ENCODE results near the gene CDK11B.

The CDK11B gene

GRCh38 chr1:1613509-1614082 is 45.2 kb downstream of the CDK11B start:
- H3K36me3 Mint-ChIP-seq, result peaks cover 6 to 9% of the 10 kb centered on the region in 2 donors
- H3K4me1 Mint-ChIP-seq, result peaks cover 19 to 20% of the 10 kb centered on the region in 2 donors
- DNase-seq, result no peak
- H3K4me3 Mint-ChIP-seq, result peak overlapping the region; percentile 72 to 91
- H3K9me3 Mint-ChIP-seq, result no peaks in the 10 kb centered on the region
- ATAC-seq (replicated peaks), result no peak
- no peak overlapping the region for H3K27ac Mint-ChIP-seq
- H3K27me3 Mint-ChIP-seq, result no peaks in the 10 kb centered on the region

GRCh38 chr1:1612104-1612400 is 46.8 kb downstream of the CDK11B start:
- Mint-ChIP-seq H3K9me3 (no peaks in the 10 kb centered on the region), H3K27ac (no peak overlapping the region), H3K4me3 (no peak overlapping the region), H3K27me3 (no peaks in the 10 kb centered on the region), H3K4me1 (peaks cover 18 to 27% of the 10 kb centered on the region in 2 donors), H3K36me3 (peaks cover 6 to 9% of the 10 kb centered on the region in 2 donors)
- no peak for DNase-seq
- ATAC-seq (replicated peaks), result no peak

GRCh38 chr1:1610796-1611195 is 48.0 kb downstream of the CDK11B start:
- Mint-ChIP-seq H3K27ac (no peak overlapping the region), H3K4me1 (peaks cover 20 to 28% of the 10 kb centered on the region in 2 donors), H3K27me3 (no peaks in the 10 kb centered on the region), H3K9me3 (no peaks in the 10 kb centered on the region), H3K36me3 (peaks cover 6 to 9% of the 10 kb centered on the region in 2 donors), H3K4me3 (no peak overlapping the region)
- DNase-seq (no peak), ATAC-seq (replicated peaks) (no peak)

- no peak for ATAC-seq (replicated peaks)
- Mint-ChIP-seq H3K27ac (no peak overlapping the region), H3K4me1 (peaks cover 20 to 28% of the 10 kb centered on the region in 2 donors)
Observed at GRCh38 chr1:1609822-1610485, 48.9 kb downstream of the CDK11B start.

GRCh38 chr1:1606232-1606631 is 52.6 kb downstream of the CDK11B start:
- H3K4me1 Mint-ChIP-seq, result peaks cover 22 to 35% of the 10 kb centered on the region in 2 donors
- H3K36me3 Mint-ChIP-seq, result peaks cover 0 to 2% of the 10 kb centered on the region in 2 donors
- H3K27me3 Mint-ChIP-seq, result no peaks in the 10 kb centered on the region
- no peaks in the 10 kb centered on the region for H3K9me3 Mint-ChIP-seq
- H3K4me3 Mint-ChIP-seq, result no peak overlapping the region
- DNase-seq (no peak), ATAC-seq (replicated peaks) (no peak)
- no peak overlapping the region for H3K27ac Mint-ChIP-seq

More at GRCh38 chr1:1609822-1610485, 48.9 kb downstream of the CDK11B start:
- Mint-ChIP-seq H3K9me3 (no peaks in the 10 kb centered on the region), H3K27me3 (no peaks in the 10 kb centered on the region), H3K4me3 (no peak overlapping the region), H3K36me3 (peaks cover 6 to 9% of the 10 kb centered on the region in 2 donors)
- DNase-seq, result no peak

GRCh38 chr1:1605724-1606123 is 53.1 kb downstream of the CDK11B start:
- Mint-ChIP-seq H3K27ac (no peak overlapping the region), H3K4me3 (no peak overlapping the region), H3K4me1 (peaks cover 21 to 35% of the 10 kb centered on the region in 2 donors), H3K36me3 (no peaks in the 10 kb centered on the region), H3K9me3 (no peaks in the 10 kb centered on the region), H3K27me3 (peaks cover 0 to 2% of the 10 kb centered on the region in 2 donors)
- DNase-seq, result no peak
- ATAC-seq (replicated peaks), result no peak

- no peak for DNase-seq
Observed at GRCh38 chr1:1605034-1605591, 53.7 kb downstream of the CDK11B start.

GRCh38 chr1:1604374-1605033 is 54.3 kb downstream of the CDK11B start:
- Mint-ChIP-seq H3K4me3 (no peak overlapping the region), H3K27ac (no peak overlapping the region), H3K36me3 (no peaks in the 10 kb centered on the region), H3K27me3 (peaks cover 0 to 5% of the 10 kb centered on the region in 2 donors), H3K9me3 (no peaks in the 10 kb centered on the region), H3K4me1 (peaks cover 23 to 35% of the 10 kb centered on the region in 2 donors)
- DNase-seq (no peak), ATAC-seq (replicated peaks) (no peak)

More at GRCh38 chr1:1605034-1605591, 53.7 kb downstream of the CDK11B start:
- peaks cover 23 to 35% of the 10 kb centered on the region in 2 donors for H3K4me1 Mint-ChIP-seq
- H3K27me3 Mint-ChIP-seq, result peaks cover 0 to 5% of the 10 kb centered on the region in 2 donors
- no peak for ATAC-seq (replicated peaks)
- no peaks in the 10 kb centered on the region for H3K36me3 Mint-ChIP-seq
- H3K27ac Mint-ChIP-seq, result no peak overlapping the region
- no peak overlapping the region for H3K4me3 Mint-ChIP-seq
- no peaks in the 10 kb centered on the region for H3K9me3 Mint-ChIP-seq

GRCh38 chr1:1603671-1604373 is 55.0 kb downstream of the CDK11B start:
- Mint-ChIP-seq H3K27ac (peak overlapping the region; percentile 62), H3K4me3 (no peak overlapping the region)
- no peak for ATAC-seq (replicated peaks)

GRCh38 chr1:1602968-1603506 is 55.8 kb downstream of the CDK11B start:
- ATAC-seq (replicated peaks), result peak in 1 of 2 donors; percentile 6
- no peaks in the 10 kb centered on the region for H3K9me3 Mint-ChIP-seq
- H3K27ac Mint-ChIP-seq, result peak overlapping the region; percentile 69
- peaks cover 6 to 14% of the 10 kb centered on the region in 2 donors for H3K27me3 Mint-ChIP-seq
- H3K4me3 Mint-ChIP-seq, result peak overlapping the region; percentile 32 to 53
- peaks cover 25 to 42% of the 10 kb centered on the region in 2 donors for H3K4me1 Mint-ChIP-seq
- DNase-seq, result no peak
- no peaks in the 10 kb centered on the region for H3K36me3 Mint-ChIP-seq

More at GRCh38 chr1:1603671-1604373, 55.0 kb downstream of the CDK11B start:
- no peak for DNase-seq
- Mint-ChIP-seq H3K9me3 (no peaks in the 10 kb centered on the region), H3K4me1 (peaks cover 25 to 39% of the 10 kb centered on the region in 2 donors), H3K27me3 (peaks cover 4 to 9% of the 10 kb centered on the region in 2 donors), H3K36me3 (no peaks in the 10 kb centered on the region)

- H3K9me3 Mint-ChIP-seq, result no peaks in the 10 kb centered on the region
- H3K36me3 Mint-ChIP-seq, result no peaks in the 10 kb centered on the region
- DNase-seq (no peak), ATAC-seq (replicated peaks) (peak; percentile 35 to 50)
- H3K4me1 Mint-ChIP-seq, result peaks cover 26 to 43% of the 10 kb centered on the region in 2 donors
- peak overlapping the region; percentile 69 for H3K27ac Mint-ChIP-seq
- H3K27me3 Mint-ChIP-seq, result peaks cover 6 to 19% of the 10 kb centered on the region in 2 donors
- H3K4me3 Mint-ChIP-seq, result peak overlapping the region; percentile 32 to 53
Observed at GRCh38 chr1:1602304-1602967, 56.4 kb downstream of the CDK11B start.

GRCh38 chr1:1601564-1602303 is 57.1 kb downstream of the CDK11B start:
- ATAC-seq (replicated peaks) (no peak), DNase-seq (no peak)
- no peaks in the 10 kb centered on the region for H3K36me3 Mint-ChIP-seq
- H3K4me1 Mint-ChIP-seq, result peaks cover 20 to 36% of the 10 kb centered on the region in 2 donors
- H3K4me3 Mint-ChIP-seq, result peak overlapping the region; percentile 44 to 69
- H3K27me3 Mint-ChIP-seq, result peaks cover 6 to 19% of the 10 kb centered on the region in 2 donors
- no peaks in the 10 kb centered on the region for H3K9me3 Mint-ChIP-seq
- no peak overlapping the region for H3K27ac Mint-ChIP-seq

Data from stimulated activated naive B cell treated with anti-CD40 and anti-IgM and Interleukin-4, amounts not matched to agents 10 μg/mL and 1 μg/mL and 100 μg/mL, for 72 hours (primary cell).